ENCODE data around the gene RAPGEF1.

- TF ChIP-seq CTCF (conservative IDR thresholded peaks at IDR 0.05; ENCODE audit: low read depth, low read length) = peak; percentile 85
- TF ChIP-seq EZH2 (IDR thresholded peaks at IDR 0.05; ENCODE audit: low read length, unreplicated experiment) = no peak
- no peak for TF ChIP-seq EZH2phosphoT487 (IDR thresholded peaks at IDR 0.05; ENCODE audit: borderline replicate concordance, low read length)
Measured at GRCh38 chr9:131590907-131591844, 148.7 kb downstream of the RAPGEF1 start.

Data from PC-3 (cell line).